HUES6 (cell line): Measurements from ENCODE around the gene FAM228B.

Experiments
- H3K27ac ChIP-seq: 2 replicates; pipeline ENCODE4 v1.7.0; 2013; ENCODE audit warnings: low read depth, mild to moderate bottlenecking, low read length, inconsistent platforms
- H3K27me3 ChIP-seq: 2 replicates; pipeline ENCODE4 v1.6.1; 2013; ENCODE audit warnings: low read length; ENCODE audit not compliant: control insufficient read depth, insufficient read depth
- H3K36me3 ChIP-seq: 2 replicates; pipeline ENCODE4 v1.6.1; 2013; ENCODE audit warnings: low read length; ENCODE audit not compliant: control insufficient read depth, insufficient read depth
- H3K4me1 ChIP-seq: 2 replicates; pipeline ENCODE4 v1.6.1; 2013; ENCODE audit warnings: low read length; ENCODE audit not compliant: control insufficient read depth, insufficient read depth
- H3K4me3 ChIP-seq: 2 replicates; pipeline ENCODE4 v1.5.1; 2013; ENCODE audit warnings: low read depth, low read length
- H3K9ac ChIP-seq: one replicate; pipeline ENCODE4 v1.6.1; 2013; ENCODE audit warnings: mild to moderate bottlenecking, low read length
- H3K9me3 ChIP-seq: 2 replicates; pipeline ENCODE4 v1.6.1; 2013; ENCODE audit warnings: low read depth, low read length; ENCODE audit not compliant: control insufficient read depth, insufficient read depth

Gene FAM228B

GRCh38 chr2:24203787-24204150 lies 80.5 kb downstream of the FAM228B start:
- Histone ChIP-seq H3K27ac (no peak overlapping the region), H3K4me1 (no peaks in the 10 kb centered on the region), H3K9ac (no peak overlapping the region), H3K27me3 (no peaks in the 10 kb centered on the region), H3K9me3 (no peaks in the 10 kb centered on the region), H3K36me3 (0 out of 2 replicates have a peak, but pooled peaks cover 9% of the 10 kb centered on the region), H3K4me3 (no peak overlapping the region)

- H3K4me3 ChIP-seq: no peak overlapping the region
Measured at GRCh38 chr2:24204505-24204904, 81.2 kb downstream of the FAM228B start.

GRCh38 chr2:24205131-24205530 lies 81.9 kb downstream of the FAM228B start:
- H3K9me3 ChIP-seq: no peaks in the 10 kb centered on the region
- peaks cover 11% of the 10 kb centered on the region; the same call in 1 of the 2 replicates for H3K36me3 ChIP-seq
- no peak overlapping the region for H3K4me3 ChIP-seq
- no peaks in the 10 kb centered on the region for H3K4me1 ChIP-seq
- H3K9ac ChIP-seq: no peak overlapping the region
- H3K27me3 ChIP-seq: no peaks in the 10 kb centered on the region
- H3K27ac ChIP-seq: no peak overlapping the region

More at GRCh38 chr2:24204505-24204904, 81.2 kb downstream of the FAM228B start:
- Histone ChIP-seq H3K27me3 (no peaks in the 10 kb centered on the region), H3K27ac (no peak overlapping the region), H3K9ac (no peak overlapping the region), H3K9me3 (no peaks in the 10 kb centered on the region), H3K36me3 (peaks cover 11% of the 10 kb centered on the region; the same call in 1 of the 2 replicates), H3K4me1 (no peaks in the 10 kb centered on the region)

- no peak overlapping the region for H3K4me3 ChIP-seq
- H3K4me1 ChIP-seq: no peaks in the 10 kb centered on the region
- no peaks in the 10 kb centered on the region for H3K9me3 ChIP-seq
- H3K36me3 ChIP-seq: peaks cover 11% of the 10 kb centered on the region; the same call in 1 of the 2 replicates
- H3K9ac ChIP-seq: no peak overlapping the region
- no peaks in the 10 kb centered on the region for H3K27me3 ChIP-seq
- no peak overlapping the region for H3K27ac ChIP-seq
Measured at GRCh38 chr2:24206242-24206641, 83.0 kb downstream of the FAM228B start.

GRCh38 chr2:24206714-24207113 lies 83.4 kb downstream of the FAM228B start:
- H3K4me3 ChIP-seq: no peak overlapping the region
- no peaks in the 10 kb centered on the region for H3K27me3 ChIP-seq
- no peak overlapping the region for H3K27ac ChIP-seq
- H3K36me3 ChIP-seq: peaks cover 11% of the 10 kb centered on the region; the same call in 1 of the 2 replicates
- H3K9ac ChIP-seq: no peak overlapping the region
- H3K4me1 ChIP-seq: no peaks in the 10 kb centered on the region
- no peaks in the 10 kb centered on the region for H3K9me3 ChIP-seq

GRCh38 chr2:24207359-24207758 lies 84.1 kb downstream of the FAM228B start:
- Histone ChIP-seq H3K9ac (no peak overlapping the region), H3K36me3 (peaks cover 11% of the 10 kb centered on the region; the same call in 1 of the 2 replicates), H3K4me1 (no peaks in the 10 kb centered on the region), H3K27me3 (no peaks in the 10 kb centered on the region), H3K9me3 (no peaks in the 10 kb centered on the region), H3K4me3 (no peak overlapping the region), H3K27ac (no peak overlapping the region)

- Histone ChIP-seq H3K4me1 (no peaks in the 10 kb centered on the region), H3K4me3 (no peak overlapping the region), H3K9me3 (no peaks in the 10 kb centered on the region), H3K36me3 (peaks cover 11% of the 10 kb centered on the region; the same call in 1 of the 2 replicates), H3K27me3 (no peaks in the 10 kb centered on the region), H3K9ac (no peak overlapping the region), H3K27ac (no peak overlapping the region)
Measured at GRCh38 chr2:24208490-24208889, 85.2 kb downstream of the FAM228B start.

- Histone ChIP-seq H3K9me3 (no peaks in the 10 kb centered on the region), H3K36me3 (peaks cover 6% of the 10 kb centered on the region; the same call in 1 of the 2 replicates), H3K4me1 (no peaks in the 10 kb centered on the region)
Measured at GRCh38 chr2:24209389-24210105, 86.3 kb downstream of the FAM228B start.

GRCh38 chr2:24210106-24210455 lies 86.8 kb downstream of the FAM228B start:
- H3K27ac ChIP-seq: no peak overlapping the region
- no peaks in the 10 kb centered on the region for H3K27me3 ChIP-seq
- H3K4me3 ChIP-seq: no peak overlapping the region
- no peaks in the 10 kb centered on the region for H3K9me3 ChIP-seq
- peaks cover 5% of the 10 kb centered on the region; the same call in 1 of the 2 replicates for H3K36me3 ChIP-seq
- H3K4me1 ChIP-seq: no peaks in the 10 kb centered on the region
- H3K9ac ChIP-seq: no peak overlapping the region

More at GRCh38 chr2:24209389-24210105, 86.3 kb downstream of the FAM228B start:
- Histone ChIP-seq H3K27me3 (no peaks in the 10 kb centered on the region), H3K27ac (no peak overlapping the region), H3K9ac (no peak overlapping the region), H3K4me3 (no peak overlapping the region)

- no peaks in the 10 kb centered on the region for H3K27me3 ChIP-seq
Measured at GRCh38 chr2:24210723-24211122, 87.5 kb downstream of the FAM228B start.

GRCh38 chr2:24211408-24211807 lies 88.1 kb downstream of the FAM228B start:
- Histone ChIP-seq H3K36me3 (peaks cover 5% of the 10 kb centered on the region; the same call in 1 of the 2 replicates), H3K9ac (no peak overlapping the region), H3K4me1 (no peaks in the 10 kb centered on the region), H3K27ac (no peak overlapping the region), H3K9me3 (no peaks in the 10 kb centered on the region), H3K27me3 (no peaks in the 10 kb centered on the region), H3K4me3 (no peak overlapping the region)

More at GRCh38 chr2:24210723-24211122, 87.5 kb downstream of the FAM228B start:
- no peak overlapping the region for H3K4me3 ChIP-seq
- H3K27ac ChIP-seq: no peak overlapping the region
- H3K36me3 ChIP-seq: peaks cover 5% of the 10 kb centered on the region; the same call in 1 of the 2 replicates
- no peaks in the 10 kb centered on the region for H3K9me3 ChIP-seq
- H3K9ac ChIP-seq: no peak overlapping the region
- no peaks in the 10 kb centered on the region for H3K4me1 ChIP-seq
